ENCODE data around the gene TTBK2. TPM values are rescaled to one million over a fixed set of nuclear protein-coding genes. Genes with fewer than 3 reads are reported as not detected.

Gene TTBK2
- total RNA-seq, 1 donor from 2014 or later, result 14.1 TPM

DNA sequence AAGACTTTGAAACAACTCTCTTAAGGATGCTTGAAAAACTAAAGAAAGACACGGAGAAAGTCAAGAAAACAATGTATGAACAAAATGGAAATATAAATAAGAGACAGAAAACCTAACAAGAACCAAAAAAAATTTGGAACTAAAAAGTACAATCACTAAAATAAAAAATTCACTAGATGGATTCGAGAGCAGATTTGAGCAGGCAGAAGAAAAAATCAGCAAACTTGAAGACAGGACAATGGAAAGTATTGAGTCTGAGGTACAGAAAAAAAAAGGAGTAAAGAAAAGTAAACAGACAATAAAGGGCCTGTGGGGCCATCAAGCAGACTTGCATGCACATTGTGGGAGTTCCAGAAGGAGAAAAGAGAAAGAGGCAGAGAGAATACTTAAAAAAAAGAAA, 170.3 kb downstream of the TTBK2 start:
- H3K9me3 Mint-ChIP-seq (ENCODE audit: unreplicated experiment), result no peaks in the 10 kb centered on the region
- H3K4me1 Mint-ChIP-seq (ENCODE audit: unreplicated experiment), result no peaks in the 10 kb centered on the region
- no peak overlapping the region for H3K4me3 Mint-ChIP-seq (ENCODE audit: unreplicated experiment)
- no peak overlapping the region for H3K27ac Mint-ChIP-seq (ENCODE audit: unreplicated experiment)
- peaks cover 17% of the 10 kb centered on the region for H3K36me3 Mint-ChIP-seq (ENCODE audit: low read depth, unreplicated experiment)
- H3K27me3 Mint-ChIP-seq (ENCODE audit: unreplicated experiment), result no peaks in the 10 kb centered on the region
- TF ChIP-seq, protein P1, sequence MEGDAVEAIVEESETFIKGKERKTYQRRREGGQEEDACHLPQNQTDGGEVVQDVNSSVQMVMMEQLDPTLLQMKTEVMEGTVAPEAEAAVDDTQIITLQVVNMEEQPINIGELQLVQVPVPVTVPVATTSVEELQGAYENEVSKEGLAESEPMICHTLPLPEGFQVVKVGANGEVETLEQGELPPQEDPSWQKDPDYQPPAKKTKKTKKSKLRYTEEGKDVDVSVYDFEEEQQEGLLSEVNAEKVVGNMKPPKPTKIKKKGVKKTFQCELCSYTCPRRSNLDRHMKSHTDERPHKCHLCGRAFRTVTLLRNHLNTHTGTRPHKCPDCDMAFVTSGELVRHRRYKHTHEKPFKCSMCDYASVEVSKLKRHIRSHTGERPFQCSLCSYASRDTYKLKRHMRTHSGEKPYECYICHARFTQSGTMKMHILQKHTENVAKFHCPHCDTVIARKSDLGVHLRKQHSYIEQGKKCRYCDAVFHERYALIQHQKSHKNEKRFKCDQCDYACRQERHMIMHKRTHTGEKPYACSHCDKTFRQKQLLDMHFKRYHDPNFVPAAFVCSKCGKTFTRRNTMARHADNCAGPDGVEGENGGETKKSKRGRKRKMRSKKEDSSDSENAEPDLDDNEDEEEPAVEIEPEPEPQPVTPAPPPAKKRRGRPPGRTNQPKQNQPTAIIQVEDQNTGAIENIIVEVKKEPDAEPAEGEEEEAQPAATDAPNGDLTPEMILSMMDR (IDR thresholded peaks at IDR 0.05; ENCODE audit: unreplicated experiment), result no peak
- no peak for DNase-seq (ENCODE audit: low spot score)

DNA sequence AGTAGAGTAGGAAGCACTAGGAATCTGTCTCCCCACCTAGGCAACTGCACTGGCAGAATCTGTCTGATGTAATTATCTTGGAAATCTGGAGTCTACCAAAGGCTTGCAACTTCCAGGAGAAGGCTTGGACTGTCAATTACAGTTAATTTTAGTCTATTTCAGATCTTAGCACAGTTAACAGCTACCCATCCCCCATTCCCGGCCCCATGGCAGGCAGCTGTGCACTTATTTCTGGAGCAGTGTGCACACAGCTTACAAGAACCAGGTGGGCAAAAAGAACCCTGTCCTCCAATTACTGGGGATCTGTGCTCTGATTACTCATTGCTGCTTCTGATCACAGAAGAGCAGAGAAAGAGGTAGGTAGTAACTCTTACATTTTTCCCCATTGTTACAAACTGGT, 171.3 kb downstream of the TTBK2 start:
- H3K36me3 Mint-ChIP-seq (ENCODE audit: low read depth, unreplicated experiment), result peaks cover 17% of the 10 kb centered on the region
- TF ChIP-seq, protein P1 (IDR thresholded peaks at IDR 0.05; ENCODE audit: unreplicated experiment), result no peak
- H3K27me3 Mint-ChIP-seq (ENCODE audit: unreplicated experiment), result no peaks in the 10 kb centered on the region
- no peak overlapping the region for H3K27ac Mint-ChIP-seq (ENCODE audit: unreplicated experiment)
- no peaks in the 10 kb centered on the region for H3K9me3 Mint-ChIP-seq (ENCODE audit: unreplicated experiment)
- H3K4me1 Mint-ChIP-seq (ENCODE audit: unreplicated experiment), result no peaks in the 10 kb centered on the region
- H3K4me3 Mint-ChIP-seq (ENCODE audit: unreplicated experiment), result no peak overlapping the region
- no peak for DNase-seq (ENCODE audit: low spot score)

DNA sequence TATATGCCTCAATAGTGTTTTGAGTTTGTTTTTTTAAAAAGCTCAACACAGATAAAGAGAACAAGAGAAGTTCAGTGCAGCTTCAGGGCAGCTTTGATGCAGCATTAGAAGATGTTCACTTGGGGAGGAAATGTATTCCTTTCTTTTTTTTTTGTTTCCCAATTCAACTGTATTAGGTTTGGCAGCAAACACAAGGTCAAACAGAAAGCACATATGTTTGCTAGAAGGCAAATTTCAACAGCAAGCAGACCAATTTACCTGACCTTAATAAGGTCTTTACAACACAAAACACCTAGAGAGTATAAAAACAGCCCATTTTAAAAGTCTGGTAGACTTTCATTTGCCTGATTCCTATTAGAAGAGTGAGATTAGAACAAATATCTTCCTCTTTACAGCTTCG, 176.4 kb downstream of the TTBK2 start:
- no peaks in the 10 kb centered on the region for H3K4me1 Mint-ChIP-seq (ENCODE audit: unreplicated experiment)
- H3K27me3 Mint-ChIP-seq (ENCODE audit: unreplicated experiment), result no peaks in the 10 kb centered on the region
- TF ChIP-seq, protein P1 (IDR thresholded peaks at IDR 0.05; ENCODE audit: unreplicated experiment), result no peak
- no peak overlapping the region for H3K27ac Mint-ChIP-seq (ENCODE audit: unreplicated experiment)
- H3K4me3 Mint-ChIP-seq (ENCODE audit: unreplicated experiment), result no peak overlapping the region
- no peaks in the 10 kb centered on the region for H3K36me3 Mint-ChIP-seq (ENCODE audit: low read depth, unreplicated experiment)
- DNase-seq (ENCODE audit: low spot score), result no peak
- H3K9me3 Mint-ChIP-seq (ENCODE audit: unreplicated experiment), result no peaks in the 10 kb centered on the region

DNA sequence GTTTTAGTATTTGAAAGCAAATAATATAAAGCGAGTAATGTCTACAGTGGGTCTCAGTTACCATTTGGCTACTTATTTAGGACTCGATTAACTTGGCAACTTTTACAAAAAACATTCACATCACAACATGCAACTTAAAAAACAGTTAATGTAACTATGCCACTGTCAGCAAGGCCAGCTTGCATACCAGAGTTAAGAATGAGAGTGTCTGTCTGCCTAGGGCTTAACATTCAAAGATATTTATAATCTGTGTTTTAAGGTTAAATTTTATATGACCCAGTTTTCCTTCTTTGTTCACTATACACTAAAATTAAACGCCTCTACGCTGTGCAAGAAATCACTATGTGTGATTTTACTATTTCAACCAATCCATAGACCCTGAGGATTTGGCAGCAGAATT, 178.4 kb downstream of the TTBK2 start:
- DNase-seq (ENCODE audit: low spot score), result no peak
- Mint-ChIP-seq H3K4me1 (ENCODE audit: unreplicated experiment) (no peaks in the 10 kb centered on the region), H3K4me3 (ENCODE audit: unreplicated experiment) (no peak overlapping the region), H3K36me3 (ENCODE audit: low read depth, unreplicated experiment) (no peaks in the 10 kb centered on the region), H3K27ac (ENCODE audit: unreplicated experiment) (no peak overlapping the region), H3K9me3 (ENCODE audit: unreplicated experiment) (no peaks in the 10 kb centered on the region), H3K27me3 (ENCODE audit: unreplicated experiment) (peaks cover 2% of the 10 kb centered on the region)
- TF ChIP-seq, protein P1 (IDR thresholded peaks at IDR 0.05; ENCODE audit: unreplicated experiment), result no peak

DNA sequence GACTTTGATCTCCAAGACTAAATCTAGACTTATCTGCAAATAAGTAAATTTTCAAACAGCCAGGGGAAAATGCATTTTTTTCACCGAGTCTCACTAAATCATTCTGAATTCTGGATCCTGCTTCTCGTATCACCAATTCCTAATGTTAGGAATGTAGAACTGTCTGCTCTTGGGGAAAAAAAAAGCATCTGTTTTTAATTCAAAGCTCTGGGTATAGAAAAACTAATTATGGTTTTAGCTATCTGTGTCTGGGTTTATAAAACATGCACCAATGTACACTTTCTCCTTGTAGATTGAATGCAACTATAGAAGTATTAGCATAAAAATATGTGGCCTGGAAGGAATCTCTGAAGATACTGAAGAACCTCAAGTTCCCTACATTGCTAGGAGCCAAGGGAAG, 178.9 kb downstream of the TTBK2 start:
- TF ChIP-seq, protein P1 (IDR thresholded peaks at IDR 0.05; ENCODE audit: unreplicated experiment), result no peak
- DNase-seq (ENCODE audit: low spot score), result no peak
- Mint-ChIP-seq H3K4me3 (ENCODE audit: unreplicated experiment) (no peak overlapping the region), H3K27me3 (ENCODE audit: unreplicated experiment) (peaks cover 2% of the 10 kb centered on the region), H3K27ac (ENCODE audit: unreplicated experiment) (no peak overlapping the region), H3K9me3 (ENCODE audit: unreplicated experiment) (no peaks in the 10 kb centered on the region), H3K4me1 (ENCODE audit: unreplicated experiment) (no peaks in the 10 kb centered on the region), H3K36me3 (ENCODE audit: low read depth, unreplicated experiment) (no peaks in the 10 kb centered on the region)
